GM19397 (cell line): Measurements from ENCODE around the gene ARHGAP11B.
A peak's percentile ranks its signal among the peaks of the same experiment; 100 is the strongest.
"Not testable (repeated sequence)": the region's sequence is repeated elsewhere in the genome, so short reads cannot be mapped to it uniquely, and the experiment has no call there.

Experiments
- ATAC-seq: cut with Tn5 transposase; IDR thresholded peaks from one replicate; pipeline ENCODE4 v1.9.1; 2021; ENCODE audit warnings: mild to moderate bottlenecking, moderate library complexity; ENCODE audit not compliant: unreplicated experiment

The ARHGAP11B gene

GRCh38 chr15:30625436-30626193 lies at the start of gene ARHGAP11B:
Gene ARHGAP11B, plus strand, starts transcription at chr15:30626128.
- peak; percentile 94 for ATAC-seq

GRCh38 chr15:30579394-30579970 lies 46.4 kb upstream of the ARHGAP11B start:
- not testable (repeated sequence) for ATAC-seq

- ATAC-seq: not testable (repeated sequence)
Measured at GRCh38 chr15:30580716-30581115, 45.2 kb upstream of the ARHGAP11B start.

GRCh38 chr15:30598953-30599352 lies 27.0 kb upstream of the ARHGAP11B start:
- ATAC-seq: not testable (repeated sequence)

GRCh38 chr15:30603796-30604195 lies 22.1 kb upstream of the ARHGAP11B start, which contains the start of gene GOLGA8H:
Gene GOLGA8H, plus strand, starts transcription at chr15:30604028. Its CDS starts 98 bp downstream, at chr15:30604126.
- ATAC-seq: not testable (repeated sequence)

- ATAC-seq: not testable (repeated sequence)
Measured at GRCh38 chr15:30612271-30612670, 13.7 kb upstream of the ARHGAP11B start.

GRCh38 chr15:30621342-30621741 lies 4.6 kb upstream of the ARHGAP11B start:
- ATAC-seq: not testable (repeated sequence)

GRCh38 chr15:30626194-30626565 lies 252 bp downstream of the ARHGAP11B start:
- not testable (repeated sequence) for ATAC-seq

GRCh38 chr15:30626632-30627031 lies 704 bp downstream of the ARHGAP11B start:
- not testable (repeated sequence) for ATAC-seq

- ATAC-seq: peak; percentile 69
Measured at GRCh38 chr15:30650012-30650929, 24.3 kb downstream of the ARHGAP11B start.

GRCh38 chr15:30661154-30661553 lies 35.2 kb downstream of the ARHGAP11B start:
- ATAC-seq: not testable (repeated sequence)

GRCh38 chr15:30669621-30670020 lies 43.7 kb downstream of the ARHGAP11B start:
- ATAC-seq: not testable (repeated sequence)

- ATAC-seq: no peak
Measured at GRCh38 chr15:30670056-30670455, 44.1 kb downstream of the ARHGAP11B start.

GRCh38 chr15:30671309-30671708 lies 45.4 kb downstream of the ARHGAP11B start:
- ATAC-seq: no peak

- no peak for ATAC-seq
Measured at GRCh38 chr15:30675126-30675525, 49.2 kb downstream of the ARHGAP11B start.

- not testable (repeated sequence) for ATAC-seq
Measured at GRCh38 chr15:30675891-30676290, 50.0 kb downstream of the ARHGAP11B start.

GRCh38 chr15:30680997-30681396 lies 55.1 kb downstream of the ARHGAP11B start:
- not testable (repeated sequence) for ATAC-seq

GRCh38 chr15:30685709-30686285 lies 59.9 kb downstream of the ARHGAP11B start:
- ATAC-seq: not testable (repeated sequence)

GRCh38 chr15:30686651-30687050 lies 60.7 kb downstream of the ARHGAP11B start:
- not testable (repeated sequence) for ATAC-seq
